ENCODE data around the gene DCST2. TPM values are rescaled to one million over a fixed set of nuclear protein-coding genes. Genes with fewer than 3 reads are reported as not detected.

Gene DCST2
- total RNA-seq, 1 experiment from 2014 or later, result 0.18 TPM

GRCh38 chr1:155082301-155083051 lies 48.9 kb upstream of the DCST2 start:
- CTCF ChIA-PET, result interaction anchor here (0.6 kb wide), 1 partner anchor 12 kb away, joined by 8 read pairs; no protein-coding TSS in a partner anchor
- Histone ChIP-seq H3K9ac (ENCODE audit: low read length) (no peak overlapping the region), H3F3A (ENCODE audit: low read length, unreplicated experiment) (no peaks in the 10 kb centered on the region), H3K36me3 (ENCODE audit: low read depth, low read length) (no peaks in the 10 kb centered on the region), H3K27ac (ENCODE audit: low read length) (no peak overlapping the region), H3K9me3 (ENCODE audit: low read length) (no peaks in the 10 kb centered on the region), H3K27me3 (ENCODE audit: low read length) (peaks cover 44% of the 10 kb centered on the region), H3K9me2 (replicated peaks; ENCODE audit: low read length) (no peaks in the 10 kb centered on the region), H4K20me1 (ENCODE audit: low read length) (no peaks in the 10 kb centered on the region), H3K79me2 (ENCODE audit: low read length) (no peaks in the 10 kb centered on the region), H3K4me2 (ENCODE audit: low read length) (peak overlapping the region; percentile 80), H3K4me1 (ENCODE audit: insufficient read depth, low read length) (peaks cover 81% of the 10 kb centered on the region), H2AFZ (ENCODE audit: low read length) (peak overlapping the region; percentile 74), H3K4me3 (ENCODE audit: low read length) (peak overlapping the region; percentile 71)
- DNase-seq (no peak), ATAC-seq (no peak)
- POLR2A ChIA-PET (ENCODE audit: unreplicated experiment), result no interaction called here
- BruUV-seq (replicated peaks), result no TSS peak
- TF ChIP-seq EZH2phosphoT487 (IDR thresholded peaks at IDR 0.05; ENCODE audit: borderline replicate concordance, low read length) (0 out of 2 replicates have a peak, but pooled peaks have one; percentile 9), EZH2 (IDR thresholded peaks at IDR 0.05; ENCODE audit: low read length, unreplicated experiment) (no peak)
- intact Hi-C loops (cut with micrococcal nuclease), result no loop called here

GRCh38 chr1:155081472-155082300 lies 48.1 kb upstream of the DCST2 start:
- H4K20me1 ChIP-seq (ENCODE audit: low read length), result no peaks in the 10 kb centered on the region
- H3K9ac ChIP-seq (ENCODE audit: low read length), result no peak overlapping the region
- H3K27ac ChIP-seq (ENCODE audit: low read length), result no peak overlapping the region
- peak overlapping the region; percentile 74 for H2AFZ ChIP-seq (ENCODE audit: low read length)
- H3K27me3 ChIP-seq (ENCODE audit: low read length), result peaks cover 44% of the 10 kb centered on the region
- no TSS peak for BruUV-seq (replicated peaks)
- CTCF ChIA-PET, result no interaction called here
- H3K79me2 ChIP-seq (ENCODE audit: low read length), result no peaks in the 10 kb centered on the region
- H3K9me2 ChIP-seq (replicated peaks; ENCODE audit: low read length), result no peaks in the 10 kb centered on the region
- ATAC-seq, result no peak
- no peaks in the 10 kb centered on the region for H3F3A ChIP-seq (ENCODE audit: low read length, unreplicated experiment)
- DNase-seq, result peak; percentile 33
- peak overlapping the region; percentile 71 for H3K4me3 ChIP-seq (ENCODE audit: low read length)
- intact Hi-C loops (cut with micrococcal nuclease), result no loop called here
- TF ChIP-seq CTCF (conservative IDR thresholded peaks at IDR 0.05; ENCODE audit: low read depth, low read length), result no peak
- TF ChIP-seq EZH2phosphoT487 (IDR thresholded peaks at IDR 0.05; ENCODE audit: borderline replicate concordance, low read length), result peak; percentile 70; the same call in 1 of the 2 replicates
- TF ChIP-seq EZH2 (IDR thresholded peaks at IDR 0.05; ENCODE audit: low read length, unreplicated experiment), result peak; percentile 91
- POLR2A ChIA-PET (ENCODE audit: unreplicated experiment), result interaction anchor here (0.6 kb wide), 1 partner anchor 108 kb away, joined by 3 read pairs; no protein-coding TSS in a partner anchor
- H3K9me3 ChIP-seq (ENCODE audit: low read length), result no peaks in the 10 kb centered on the region
- H3K36me3 ChIP-seq (ENCODE audit: low read depth, low read length), result no peaks in the 10 kb centered on the region
- H3K4me1 ChIP-seq (ENCODE audit: insufficient read depth, low read length), result peaks cover 80% of the 10 kb centered on the region
- H3K4me2 ChIP-seq (ENCODE audit: low read length), result peak overlapping the region; percentile 80

GRCh38 chr1:155080312-155081228 lies 47.0 kb upstream of the DCST2 start:
- ATAC-seq (no peak), DNase-seq (peak; percentile 30)
- Histone ChIP-seq H3K27me3 (ENCODE audit: low read length) (peaks cover 44% of the 10 kb centered on the region), H3K79me2 (ENCODE audit: low read length) (no peaks in the 10 kb centered on the region), H3K4me2 (ENCODE audit: low read length) (peak overlapping the region; percentile 80), H3K9me3 (ENCODE audit: low read length) (no peaks in the 10 kb centered on the region), H3K4me1 (ENCODE audit: insufficient read depth, low read length) (peaks cover 69% of the 10 kb centered on the region), H4K20me1 (ENCODE audit: low read length) (no peaks in the 10 kb centered on the region), H3K4me3 (ENCODE audit: low read length) (peak overlapping the region; percentile 71), H3K27ac (ENCODE audit: low read length) (no peak overlapping the region), H3K9me2 (replicated peaks; ENCODE audit: low read length) (no peaks in the 10 kb centered on the region), H3K36me3 (ENCODE audit: low read depth, low read length) (no peaks in the 10 kb centered on the region), H3K9ac (ENCODE audit: low read length) (no peak overlapping the region), H2AFZ (ENCODE audit: low read length) (peak overlapping the region; percentile 74), H3F3A (ENCODE audit: low read length, unreplicated experiment) (no peaks in the 10 kb centered on the region)
- no TSS peak for BruUV-seq (replicated peaks)
- intact Hi-C loops (cut with micrococcal nuclease), result no loop called here
- POLR2A ChIA-PET (ENCODE audit: unreplicated experiment), result no interaction called here
- CTCF ChIA-PET, result no interaction called here
- TF ChIP-seq EZH2 (IDR thresholded peaks at IDR 0.05; ENCODE audit: low read length, unreplicated experiment), result no peak
- TF ChIP-seq CTCF (conservative IDR thresholded peaks at IDR 0.05; ENCODE audit: low read depth, low read length), result no peak
- 0 out of 2 replicates have a peak, but pooled peaks have one; percentile 28 for TF ChIP-seq EZH2phosphoT487 (IDR thresholded peaks at IDR 0.05; ENCODE audit: borderline replicate concordance, low read length)

Measured in PC-3 (cell line).